GM23338 (cell line): Measurements from ENCODE around the gene ERCC1. TPM values are rescaled to one million over a fixed set of nuclear protein-coding genes. Genes with fewer than 3 reads are reported as not detected.

Experiments
- ATAC-seq: fragments of 200-7000 bp; cut with Tn5 transposase; 3 replicates; pipeline ENCODE4 v1.9.1; 2020
- DNase-seq: peaks from one replicate; pipeline ENCODE4 v3.0.0-alpha.2; 2015; ENCODE audit warnings: low spot score
- H2AFZ ChIP-seq: fragments of 200-600 bp; sonication (generic); 2 replicates; pipeline ENCODE4 v1.8.0; 2016; ENCODE audit warnings: antibody characterized with exemption, mild to moderate bottlenecking, moderate library complexity
- H3F3A ChIP-seq: fragments of 200-600 bp; sonication (generic); replicated peaks from 2 replicates; pipeline ENCODE4 v1.8.0; 2017; ENCODE audit warnings: antibody characterized with exemption, mixed run types, low read depth
- H3K27ac ChIP-seq: fragments of 200-600 bp; sonication (generic); 2 replicates; pipeline ENCODE4 v1.6.1; 2016; ENCODE audit warnings: low read depth
- H3K27me3 ChIP-seq: fragments of 200-600 bp; sonication (generic); 2 replicates; pipeline ENCODE4 v1.8.0; 2016; ENCODE audit warnings: mild to moderate bottlenecking, mixed run types, moderate library complexity; ENCODE audit not compliant: insufficient read depth
- H3K36me3 ChIP-seq: fragments of 200-600 bp; sonication (generic); 2 replicates; pipeline ENCODE4 v1.8.0; 2016; ENCODE audit warnings: mild to moderate bottlenecking; ENCODE audit not compliant: insufficient read depth
- H3K4me1 ChIP-seq: fragments of 200-600 bp; sonication (generic); 2 replicates; pipeline ENCODE4 v1.8.0; 2016; ENCODE audit warnings: mild to moderate bottlenecking, moderate library complexity; ENCODE audit not compliant: insufficient read depth
- H3K4me2 ChIP-seq: fragments of 200-600 bp; sonication (generic); 2 replicates; pipeline ENCODE4 v1.7.1; 2017; ENCODE audit warnings: mixed run types
- H3K4me3 ChIP-seq: fragments of 200-600 bp; sonication (generic); 2 replicates; pipeline ENCODE4 v1.6.1; 2016; ENCODE audit warnings: mixed run types
- H3K79me2 ChIP-seq: fragments of 200-600 bp; sonication (generic); replicated peaks from 2 replicates; pipeline ENCODE4 v1.8.0; 2017; ENCODE audit warnings: mild to moderate bottlenecking; ENCODE audit not compliant: insufficient read depth
- H3K9me2 ChIP-seq: fragments of 200-600 bp; sonication (generic); 2 replicates; pipeline ENCODE4 v1.8.0; 2017; ENCODE audit not compliant: insufficient read depth
- H4K20me1 ChIP-seq: fragments of 200-600 bp; sonication (generic); replicated peaks from 2 replicates; pipeline ENCODE4 v1.8.0; 2017; ENCODE audit warnings: mild to moderate bottlenecking; ENCODE audit not compliant: insufficient read depth
- H3K27ac Mint-ChIP-seq: 2 replicates; pipeline ENCODE4 v1.8.0; 2020; ENCODE audit warnings: inconsistent platforms, mild to moderate bottlenecking, moderate library complexity, mixed read lengths
- H3K27me3 Mint-ChIP-seq: 3 replicates; pipeline ENCODE4 v1.8.0; 2022; ENCODE audit warnings: low read depth, mild to moderate bottlenecking, moderate library complexity, mixed read lengths, inconsistent platforms; ENCODE audit not compliant: insufficient read depth, poor library complexity
- H3K36me3 Mint-ChIP-seq: 3 replicates; pipeline ENCODE4 v1.8.0; 2021; ENCODE audit warnings: low read depth, mild to moderate bottlenecking, inconsistent platforms, moderate library complexity, mixed read lengths
- H3K4me1 Mint-ChIP-seq: 3 replicates; pipeline ENCODE4 v1.8.0; 2020; ENCODE audit warnings: mild to moderate bottlenecking, inconsistent platforms, mixed read lengths
- H3K4me3 Mint-ChIP-seq: 3 replicates; pipeline ENCODE4 v1.8.0; 2021; ENCODE audit warnings: moderate library complexity, mild to moderate bottlenecking, inconsistent platforms, mixed read lengths
- H3K9me3 Mint-ChIP-seq: 3 replicates; pipeline ENCODE4 v1.8.0; 2020; ENCODE audit warnings: moderate library complexity, mild to moderate bottlenecking, inconsistent platforms, mixed read lengths
- CREB1 ChIP-seq: fragments of 250-450 bp; sonication (Bioruptor Pico); IDR thresholded peaks from 2 replicates; pipeline ENCODE4 v1.5.0; 2020; ENCODE audit warnings: low read depth, mild to moderate bottlenecking, moderate library complexity
- EZH2 ChIP-seq: fragments of 200-600 bp; sonication (generic); IDR thresholded peaks from one replicate; pipeline ENCODE4 v1.8.0; 2017; ENCODE audit warnings: antibody characterized with exemption, mild to moderate bottlenecking, low read depth; ENCODE audit not compliant: unreplicated experiment
- EZH2phosphoT487 ChIP-seq: fragments of 200-600 bp; sonication (generic); IDR thresholded peaks from one replicate; pipeline ENCODE4 v1.8.1; 2018; ENCODE audit warnings: antibody characterized with exemption; ENCODE audit not compliant: unreplicated experiment
- JUNB ChIP-seq: IDR thresholded peaks from one replicate; pipeline ENCODE4 v1.6.1; 2016; ENCODE audit warnings: antibody characterized with exemption; ENCODE audit not compliant: unreplicated experiment
- NANOG ChIP-seq: IDR thresholded peaks from 2 replicates; pipeline ENCODE4 v1.6.1; 2016; ENCODE audit warnings: antibody characterized with exemption, borderline replicate concordance
- POLR2AphosphoS5 ChIP-seq: IDR thresholded peaks from 2 replicates; pipeline ENCODE4 v1.6.1; 2016; ENCODE audit warnings: antibody characterized with exemption, low read depth
- STAT1 ChIP-seq: IDR thresholded peaks from one replicate; pipeline ENCODE4 v1.6.1; 2016; ENCODE audit warnings: antibody characterized with exemption; ENCODE audit not compliant: unreplicated experiment
- ZNF114 ChIP-seq: fragments of 250-450 bp; sonication (Bioruptor Pico); IDR thresholded peaks from 2 replicates; pipeline ENCODE4 v1.5.0; 2020; ENCODE audit warnings: mild to moderate bottlenecking, moderate library complexity
- ZNF331 ChIP-seq: fragments of 250-450 bp; sonication (Bioruptor Pico); IDR thresholded peaks from 2 replicates; pipeline ENCODE4 v1.5.0; 2020; ENCODE audit warnings: low read depth, mild to moderate bottlenecking, moderate library complexity
- polyA plus RNA-seq: library from polyadenylated mRNA; unstranded; fragments of >200 nt; fragmentation: Nextera tagmentation; extraction: Ambion mirVana; gene quantifications from 2 replicates; pipeline ENCODE4 v1.2.1, GENCODE V29; 2016
- total RNA-seq: library from RNA; depleted of rRNA; stranded (reverse); fragments of >200 nt; shearing (Covaris generic); gene quantifications from 2 replicates; pipeline ENCODE4 v1.2.3, GENCODE V29; 2014
- TF ChIP-seq, protein P1 (sequence below): fragments of 250-450 bp; sonication (Bioruptor Pico); IDR thresholded peaks from 2 replicates; pipeline ENCODE4 v1.5.0; 2020; ENCODE audit warnings: mild to moderate bottlenecking, moderate library complexity
- TF ChIP-seq, protein P2 (sequence below): IDR thresholded peaks from one replicate; pipeline ENCODE4 v1.6.1; 2018; ENCODE audit warnings: antibody characterized with exemption; ENCODE audit not compliant: unreplicated experiment
- TF ChIP-seq, protein P3 (sequence below): IDR thresholded peaks from 2 replicates; pipeline ENCODE4 v1.6.1; 2016; ENCODE audit warnings: antibody characterized with exemption
- TF ChIP-seq, protein P4 (sequence below), 2 experiments: fragments of 200-600 bp in 1 of 2; sonication (generic) in 1 of 2; conservative IDR thresholded peaks; 2 replicates each; pipeline versions ENCODE4 v1.5.1 to v1.6.1; 2016 to 2017; ENCODE audit warnings: antibody characterized with exemption in 2 of 2, low read depth in 2 of 2, mild to moderate bottlenecking in 2 of 2, moderate library complexity in 1 of 2

Gene ERCC1
- total and polyA plus RNA-seq, 2 experiments from 2014 or later = 39.0 to 52.3 TPM

GRCh38 chr19:45462174-45462573 lies 38.5 kb upstream of the ERCC1 start (continued):
- no peak for TF ChIP-seq JUNB
- no peak for TF ChIP-seq ZNF331
- no peak for TF ChIP-seq STAT1
- TF ChIP-seq POLR2AphosphoS5 = no peak
- TF ChIP-seq EZH2phosphoT487 = no peak
- TF ChIP-seq, protein P1, sequence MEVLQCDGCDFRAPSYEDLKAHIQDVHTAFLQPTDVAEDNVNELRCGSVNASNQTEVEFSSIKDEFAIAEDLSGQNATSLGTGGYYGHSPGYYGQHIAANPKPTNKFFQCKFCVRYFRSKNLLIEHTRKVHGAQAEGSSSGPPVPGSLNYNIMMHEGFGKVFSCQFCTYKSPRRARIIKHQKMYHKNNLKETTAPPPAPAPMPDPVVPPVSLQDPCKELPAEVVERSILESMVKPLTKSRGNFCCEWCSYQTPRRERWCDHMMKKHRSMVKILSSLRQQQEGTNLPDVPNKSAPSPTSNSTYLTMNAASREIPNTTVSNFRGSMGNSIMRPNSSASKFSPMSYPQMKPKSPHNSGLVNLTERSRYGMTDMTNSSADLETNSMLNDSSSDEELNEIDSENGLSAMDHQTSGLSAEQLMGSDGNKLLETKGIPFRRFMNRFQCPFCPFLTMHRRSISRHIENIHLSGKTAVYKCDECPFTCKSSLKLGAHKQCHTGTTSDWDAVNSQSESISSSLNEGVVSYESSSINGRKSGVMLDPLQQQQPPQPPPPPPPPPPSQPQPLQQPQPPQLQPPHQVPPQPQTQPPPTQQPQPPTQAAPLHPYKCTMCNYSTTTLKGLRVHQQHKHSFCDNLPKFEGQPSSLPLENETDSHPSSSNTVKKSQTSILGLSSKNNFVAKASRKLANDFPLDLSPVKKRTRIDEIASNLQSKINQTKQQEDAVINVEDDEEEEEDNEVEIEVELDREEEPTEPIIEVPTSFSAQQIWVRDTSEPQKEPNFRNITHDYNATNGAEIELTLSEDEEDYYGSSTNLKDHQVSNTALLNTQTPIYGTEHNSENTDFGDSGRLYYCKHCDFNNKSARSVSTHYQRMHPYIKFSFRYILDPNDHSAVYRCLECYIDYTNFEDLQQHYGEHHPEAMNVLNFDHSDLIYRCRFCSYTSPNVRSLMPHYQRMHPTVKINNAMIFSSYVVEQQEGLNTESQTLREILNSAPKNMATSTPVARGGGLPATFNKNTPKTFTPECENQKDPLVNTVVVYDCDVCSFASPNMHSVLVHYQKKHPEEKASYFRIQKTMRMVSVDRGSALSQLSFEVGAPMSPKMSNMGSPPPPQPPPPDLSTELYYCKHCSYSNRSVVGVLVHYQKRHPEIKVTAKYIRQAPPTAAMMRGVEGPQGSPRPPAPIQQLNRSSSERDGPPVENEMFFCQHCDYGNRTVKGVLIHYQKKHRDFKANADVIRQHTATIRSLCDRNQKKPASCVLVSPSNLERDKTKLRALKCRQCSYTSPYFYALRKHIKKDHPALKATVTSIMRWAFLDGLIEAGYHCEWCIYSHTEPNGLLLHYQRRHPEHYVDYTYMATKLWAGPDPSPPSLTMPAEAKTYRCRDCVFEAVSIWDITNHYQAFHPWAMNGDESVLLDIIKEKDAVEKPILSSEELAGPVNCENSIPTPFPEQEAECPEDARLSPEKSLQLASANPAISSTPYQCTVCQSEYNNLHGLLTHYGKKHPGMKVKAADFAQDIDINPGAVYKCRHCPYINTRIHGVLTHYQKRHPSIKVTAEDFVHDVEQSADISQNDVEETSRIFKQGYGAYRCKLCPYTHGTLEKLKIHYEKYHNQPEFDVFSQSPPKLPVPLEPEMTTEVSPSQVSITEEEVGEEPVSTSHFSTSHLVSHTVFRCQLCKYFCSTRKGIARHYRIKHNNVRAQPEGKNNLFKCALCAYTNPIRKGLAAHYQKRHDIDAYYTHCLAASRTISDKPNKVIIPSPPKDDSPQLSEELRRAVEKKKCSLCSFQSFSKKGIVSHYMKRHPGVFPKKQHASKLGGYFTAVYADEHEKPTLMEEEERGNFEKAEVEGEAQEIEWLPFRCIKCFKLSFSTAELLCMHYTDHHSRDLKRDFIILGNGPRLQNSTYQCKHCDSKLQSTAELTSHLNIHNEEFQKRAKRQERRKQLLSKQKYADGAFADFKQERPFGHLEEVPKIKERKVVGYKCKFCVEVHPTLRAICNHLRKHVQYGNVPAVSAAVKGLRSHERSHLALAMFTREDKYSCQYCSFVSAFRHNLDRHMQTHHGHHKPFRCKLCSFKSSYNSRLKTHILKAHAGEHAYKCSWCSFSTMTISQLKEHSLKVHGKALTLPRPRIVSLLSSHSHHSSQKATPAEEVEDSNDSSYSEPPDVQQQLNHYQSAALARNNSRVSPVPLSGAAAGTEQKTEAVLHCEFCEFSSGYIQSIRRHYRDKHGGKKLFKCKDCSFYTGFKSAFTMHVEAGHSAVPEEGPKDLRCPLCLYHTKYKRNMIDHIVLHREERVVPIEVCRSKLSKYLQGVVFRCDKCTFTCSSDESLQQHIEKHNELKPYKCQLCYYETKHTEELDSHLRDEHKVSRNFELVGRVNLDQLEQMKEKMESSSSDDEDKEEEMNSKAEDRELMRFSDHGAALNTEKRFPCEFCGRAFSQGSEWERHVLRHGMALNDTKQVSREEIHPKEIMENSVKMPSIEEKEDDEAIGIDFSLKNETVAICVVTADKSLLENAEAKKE = no peak
- no peak for TF ChIP-seq EZH2

DNA sequence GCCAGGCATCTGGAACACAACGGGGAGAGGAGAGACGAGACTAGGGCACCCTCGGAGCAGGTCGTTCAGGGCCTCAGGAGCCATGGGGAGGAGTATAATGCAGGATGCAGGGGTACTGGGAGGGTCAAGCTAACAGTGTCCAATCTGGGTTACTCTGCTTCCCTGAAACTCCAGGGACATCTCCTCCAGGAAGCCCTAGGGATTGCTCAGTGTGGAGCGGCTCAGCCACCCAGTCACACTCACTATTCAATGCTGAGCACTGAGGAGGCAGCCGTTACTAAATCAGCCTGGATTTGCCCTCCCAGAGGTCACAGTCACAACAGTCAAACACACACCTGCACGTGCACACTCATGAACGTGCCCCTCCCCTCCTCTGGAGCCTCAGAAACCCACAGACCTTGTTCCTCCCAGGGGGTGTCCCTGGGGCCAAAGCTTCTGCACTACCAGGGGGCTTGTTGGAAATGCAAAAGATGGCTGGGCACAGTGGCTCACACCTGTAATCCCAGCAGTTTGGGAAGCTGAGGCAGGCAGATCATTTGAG lies 37.2 kb upstream of the ERCC1 start:
- Mint-ChIP-seq H3K27me3 (peaks cover 15% of the 10 kb centered on the region), H3K4me3 (no peak overlapping the region), H3K4me1 (peaks cover 4% of the 10 kb centered on the region; the same call in 1 of the 3 replicates), H3K9me3 (no peaks in the 10 kb centered on the region; the same call in 1 of the 3 replicates), H3K36me3 (no peaks in the 10 kb centered on the region), H3K27ac (no peak overlapping the region)
- 0 out of 2 replicates have a peak, but pooled peaks cover 2% of the 10 kb centered on the region for H3F3A ChIP-seq
- H3K4me1 ChIP-seq = peaks cover 3% of the 10 kb centered on the region; the same call in 1 of the 2 replicates
- no peaks in the 10 kb centered on the region for H3K9me2 ChIP-seq
- H3K27me3 ChIP-seq = peaks cover 2% of the 10 kb centered on the region; the same call in 1 of the 2 replicates
- no peak overlapping the region; the same call in 1 of the 2 replicates for H2AFZ ChIP-seq
- H3K4me2 ChIP-seq = no peak overlapping the region
- ATAC-seq (no peak), DNase-seq (no peak)
- no peak overlapping the region for H3K27ac ChIP-seq
- H3K4me3 ChIP-seq = no peak overlapping the region
- H3K79me2 ChIP-seq = no peaks in the 10 kb centered on the region
- H3K36me3 ChIP-seq = no peaks in the 10 kb centered on the region
- no peaks in the 10 kb centered on the region; the same call in 1 of the 2 replicates for H4K20me1 ChIP-seq
- TF ChIP-seq ZNF114 (no peak), JUNB (no peak), CREB1 (CRISPR knock-in tag) (no peak), ZNF331 (no peak), EZH2 (no peak), POLR2AphosphoS5 (no peak), NANOG (no peak)
- TF ChIP-seq, protein P2, sequence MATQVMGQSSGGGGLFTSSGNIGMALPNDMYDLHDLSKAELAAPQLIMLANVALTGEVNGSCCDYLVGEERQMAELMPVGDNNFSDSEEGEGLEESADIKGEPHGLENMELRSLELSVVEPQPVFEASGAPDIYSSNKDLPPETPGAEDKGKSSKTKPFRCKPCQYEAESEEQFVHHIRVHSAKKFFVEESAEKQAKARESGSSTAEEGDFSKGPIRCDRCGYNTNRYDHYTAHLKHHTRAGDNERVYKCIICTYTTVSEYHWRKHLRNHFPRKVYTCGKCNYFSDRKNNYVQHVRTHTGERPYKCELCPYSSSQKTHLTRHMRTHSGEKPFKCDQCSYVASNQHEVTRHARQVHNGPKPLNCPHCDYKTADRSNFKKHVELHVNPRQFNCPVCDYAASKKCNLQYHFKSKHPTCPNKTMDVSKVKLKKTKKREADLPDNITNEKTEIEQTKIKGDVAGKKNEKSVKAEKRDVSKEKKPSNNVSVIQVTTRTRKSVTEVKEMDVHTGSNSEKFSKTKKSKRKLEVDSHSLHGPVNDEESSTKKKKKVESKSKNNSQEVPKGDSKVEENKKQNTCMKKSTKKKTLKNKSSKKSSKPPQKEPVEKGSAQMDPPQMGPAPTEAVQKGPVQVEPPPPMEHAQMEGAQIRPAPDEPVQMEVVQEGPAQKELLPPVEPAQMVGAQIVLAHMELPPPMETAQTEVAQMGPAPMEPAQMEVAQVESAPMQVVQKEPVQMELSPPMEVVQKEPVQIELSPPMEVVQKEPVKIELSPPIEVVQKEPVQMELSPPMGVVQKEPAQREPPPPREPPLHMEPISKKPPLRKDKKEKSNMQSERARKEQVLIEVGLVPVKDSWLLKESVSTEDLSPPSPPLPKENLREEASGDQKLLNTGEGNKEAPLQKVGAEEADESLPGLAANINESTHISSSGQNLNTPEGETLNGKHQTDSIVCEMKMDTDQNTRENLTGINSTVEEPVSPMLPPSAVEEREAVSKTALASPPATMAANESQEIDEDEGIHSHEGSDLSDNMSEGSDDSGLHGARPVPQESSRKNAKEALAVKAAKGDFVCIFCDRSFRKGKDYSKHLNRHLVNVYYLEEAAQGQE = no peak
- TF ChIP-seq, protein P3, sequence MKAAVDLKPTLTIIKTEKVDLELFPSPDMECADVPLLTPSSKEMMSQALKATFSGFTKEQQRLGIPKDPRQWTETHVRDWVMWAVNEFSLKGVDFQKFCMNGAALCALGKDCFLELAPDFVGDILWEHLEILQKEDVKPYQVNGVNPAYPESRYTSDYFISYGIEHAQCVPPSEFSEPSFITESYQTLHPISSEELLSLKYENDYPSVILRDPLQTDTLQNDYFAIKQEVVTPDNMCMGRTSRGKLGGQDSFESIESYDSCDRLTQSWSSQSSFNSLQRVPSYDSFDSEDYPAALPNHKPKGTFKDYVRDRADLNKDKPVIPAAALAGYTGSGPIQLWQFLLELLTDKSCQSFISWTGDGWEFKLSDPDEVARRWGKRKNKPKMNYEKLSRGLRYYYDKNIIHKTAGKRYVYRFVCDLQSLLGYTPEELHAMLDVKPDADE = no peak
- TF ChIP-seq, protein P4, sequence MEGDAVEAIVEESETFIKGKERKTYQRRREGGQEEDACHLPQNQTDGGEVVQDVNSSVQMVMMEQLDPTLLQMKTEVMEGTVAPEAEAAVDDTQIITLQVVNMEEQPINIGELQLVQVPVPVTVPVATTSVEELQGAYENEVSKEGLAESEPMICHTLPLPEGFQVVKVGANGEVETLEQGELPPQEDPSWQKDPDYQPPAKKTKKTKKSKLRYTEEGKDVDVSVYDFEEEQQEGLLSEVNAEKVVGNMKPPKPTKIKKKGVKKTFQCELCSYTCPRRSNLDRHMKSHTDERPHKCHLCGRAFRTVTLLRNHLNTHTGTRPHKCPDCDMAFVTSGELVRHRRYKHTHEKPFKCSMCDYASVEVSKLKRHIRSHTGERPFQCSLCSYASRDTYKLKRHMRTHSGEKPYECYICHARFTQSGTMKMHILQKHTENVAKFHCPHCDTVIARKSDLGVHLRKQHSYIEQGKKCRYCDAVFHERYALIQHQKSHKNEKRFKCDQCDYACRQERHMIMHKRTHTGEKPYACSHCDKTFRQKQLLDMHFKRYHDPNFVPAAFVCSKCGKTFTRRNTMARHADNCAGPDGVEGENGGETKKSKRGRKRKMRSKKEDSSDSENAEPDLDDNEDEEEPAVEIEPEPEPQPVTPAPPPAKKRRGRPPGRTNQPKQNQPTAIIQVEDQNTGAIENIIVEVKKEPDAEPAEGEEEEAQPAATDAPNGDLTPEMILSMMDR (conservative IDR thresholded peaks at IDR 0.05; ENCODE audit: low read depth in 2 of 2) = no peak
